GM12865 (cell line): ENCODE measurements around the gene NTNG1.

Experiments
- DNase-seq: peaks from one replicate; pipeline ENCODE4 v3.0.0; 2010; ENCODE audit warnings: low read depth
- H3K4me3 ChIP-seq: 2 replicates; pipeline ENCODE4 v1.5.1; 2011; ENCODE audit warnings: mild to moderate bottlenecking, low read depth, low read length, control low read depth
- CTCF ChIP-seq: IDR thresholded peaks from 2 replicates; pipeline ENCODE4 v1.5.1; 2011; ENCODE audit warnings: low read length, control low read depth, low read depth, inconsistent platforms; ENCODE audit not compliant: insufficient read depth; ENCODE audit errors: missing control alignments

NTNG1 gene

GRCh38 chr1:107352850-107353249 is 212.0 kb downstream of the NTNG1 start:
- TF ChIP-seq CTCF, result no peak
- DNase-seq, result no peak
- H3K4me3 ChIP-seq, result no peak overlapping the region

GRCh38 chr1:107357376-107357775 is 216.5 kb downstream of the NTNG1 start:
- H3K4me3 ChIP-seq, result no peak overlapping the region
- TF ChIP-seq CTCF, result no peak
- no peak for DNase-seq

- no peak for DNase-seq
- H3K4me3 ChIP-seq, result no peak overlapping the region
- no peak for TF ChIP-seq CTCF
Measured at GRCh38 chr1:107358619-107359327, 217.9 kb downstream of the NTNG1 start.

- TF ChIP-seq CTCF, result no peak
- no peak overlapping the region for H3K4me3 ChIP-seq
- DNase-seq, result peak; percentile 16
Measured at GRCh38 chr1:107359472-107360241, 218.8 kb downstream of the NTNG1 start.

- DNase-seq, result peak; percentile 49
- no peak overlapping the region for H3K4me3 ChIP-seq
- TF ChIP-seq CTCF, result no peak
Measured at GRCh38 chr1:107362468-107363140, 221.8 kb downstream of the NTNG1 start.

- TF ChIP-seq CTCF, result no peak
- no peak for DNase-seq
- no peak overlapping the region for H3K4me3 ChIP-seq
Measured at GRCh38 chr1:107363154-107363553, 222.3 kb downstream of the NTNG1 start.
